Ovary (tissue), 9 donors: ENCODE data around the gene SHTN1. TPM values are rescaled to one million over a fixed set of nuclear protein-coding genes. Genes with fewer than 3 reads are reported as not detected.

Experiments used
- DNase-seq, 5 donors: peaks; one replicate each; pipeline ENCODE4 v3.0.0-alpha.2; 2019 to 2020
- H3K27ac ChIP-seq, 2 donors: fragments of 200-600 bp; one replicate each; pipeline versions ENCODE4 v1.5.1 to v1.8.0; 2019 to 2022
- H3K27me3 ChIP-seq: fragments of 200-600 bp; one replicate; pipeline ENCODE4 v1.8.0; 2022
- H3K36me3 ChIP-seq: fragments of 200-600 bp; sonication (generic); one replicate; pipeline ENCODE4 v1.5.1; 2019
- H3K4me1 ChIP-seq: one replicate; pipeline ENCODE4 v1.8.1; 2013; ENCODE audit warnings: mild to moderate bottlenecking, moderate library complexity; ENCODE audit not compliant: insufficient read depth
- H3K4me3 ChIP-seq: fragments of 200-600 bp; sonication (generic); one replicate; pipeline ENCODE4 v1.5.1; 2017
- H3K9me3 ChIP-seq, 2 donors: fragments of 200-600 bp in 1 of 2; sonication (generic) in 1 of 2; one replicate each; pipeline versions ENCODE4 v1.5.1 to v1.8.1; 2013 to 2019; ENCODE audit warnings: mild to moderate bottlenecking in 1 of 2, moderate library complexity in 1 of 2
- CTCF ChIP-seq, 3 donors: fragments of 450-650 bp in 2 of 3; fragments of 200-600 bp in 1 of 3; IDR thresholded peaks; one replicate each; pipeline versions ENCODE4 v1.5.1 to v1.8.0; 2016 to 2022; ENCODE audit warnings: antibody characterized with exemption in 3 of 3, mild to moderate bottlenecking in 1 of 3
- EP300 ChIP-seq: sonication (generic); formaldehyde crosslinking; IDR thresholded peaks from one replicate; pipeline ENCODE4 v1.6.1; 2017; ENCODE audit warnings: antibody characterized with exemption
- POLR2A ChIP-seq: fragments of 450-650 bp; IDR thresholded peaks from one replicate; pipeline ENCODE4 v1.6.1; 2017; ENCODE audit warnings: antibody characterized with exemption, mild to moderate bottlenecking, moderate library complexity
- WGBS, 3 donors: extraction: QIAGEN DNeasy Blood & Tissue Kit in 1 of 3; methylation state at CpG; one replicate each; pipeline versions ENCODE4 v1.1.5 to v1.1.7; 2013 to 2017; 5-methylcytosine and 5-hydroxymethylcytosine counted together
- intact Hi-C, 4 donors: fragments of 100-400 bp; cut with DNase I; formaldehyde crosslinking; loops; one replicate each; pipeline versions ENCODE4 v1.11.0 to v1.15.1; 2022 to 2023
- polyA plus RNA-seq, 2 donors: library from polyadenylated mRNA; stranded (reverse); fragments of 200-250 nt in 1 of 2; fragments of 350-450 nt in 1 of 2; fragmentation: Illumina TruSeq in 1 of 2; extraction: RNeasy Lipid Tissue Mini Kit (QIAGEN cat#74804) in 1 of 2; gene quantifications; one replicate each; pipeline ENCODE4 v1.2.3, GENCODE V29; 2013 to 2014
- total RNA-seq, 7 donors: library from RNA; depleted of rRNA in 2 of 7; stranded (reverse); fragments of >200 nt in 2 of 7; fragmentation: NEBNext Ultra II Directional in 3 of 7; extraction: Animal tissue kit (Norgen Biotek cat#: 25700) in 3 of 7; gene quantifications; one replicate each; pipeline versions ENCODE4 v1.1.0 to v1.2.4, GENCODE V29; 2016 to 2023
- donor health status: DM: no; HTN: no; CAD: no; lungs with moderate emphysema.
- donor health status: DM: no; HTN: no; CAD: no.
- donor health status: Bipolar disorder and iron deficiency.
- donor health status: DM: yes; HTN: yes; CAD: no.
- donor health status: DM: no; HTN: no; CAD: no.
- donor health status: DM: yes; HTN: yes; CAD: no.

Gene SHTN1
- total and polyA plus RNA-seq, 9 donors = 4.7 to 22.1 (median 16.3) TPM

GRCh38 chr10:116992183-116992582, 12.8 kb downstream of the SHTN1 start:
- H3K4me3 ChIP-seq = no peak overlapping the region
- H3K36me3 ChIP-seq = no peaks in the 10 kb centered on the region
- no peak for DNase-seq
- TF ChIP-seq EP300 (no peak), CTCF (IDR thresholded peaks at IDR 0.05) (no peak), POLR2A (no peak)
- intact Hi-C loops = no loop called here
- no peaks in the 10 kb centered on the region for H3K9me3 ChIP-seq
- WGBS, 3 donors = 25 to 61% (median 28%) methylated on average over 1 of the region's 1 CpG
- no peaks in the 10 kb centered on the region for H3K27me3 ChIP-seq
- no peaks in the 10 kb centered on the region for H3K4me1 ChIP-seq
- no peak overlapping the region for H3K27ac ChIP-seq

- Histone ChIP-seq H3K9me3 (no peaks in the 10 kb centered on the region), H3K4me1 (no peaks in the 10 kb centered on the region), H3K27ac (no peak overlapping the region), H3K36me3 (no peaks in the 10 kb centered on the region), H3K27me3 (no peaks in the 10 kb centered on the region), H3K4me3 (no peak overlapping the region)
- TF ChIP-seq CTCF (IDR thresholded peaks at IDR 0.05) (no peak), POLR2A (no peak), EP300 (no peak)
- 86 to 91% (median 87%) methylated on average over 3 of the region's 3 CpGs for WGBS, 3 donors
- intact Hi-C loops = no loop called here
- no peak for DNase-seq
Measured at GRCh38 chr10:116990276-116990800, 14.6 kb downstream of the SHTN1 start.

- Histone ChIP-seq H3K4me1 (no peaks in the 10 kb centered on the region), H3K27me3 (no peaks in the 10 kb centered on the region), H3K36me3 (no peaks in the 10 kb centered on the region), H3K4me3 (no peak overlapping the region), H3K27ac (no peak overlapping the region), H3K9me3 (no peaks in the 10 kb centered on the region)
- TF ChIP-seq POLR2A (no peak), CTCF (IDR thresholded peaks at IDR 0.05) (no peak), EP300 (no peak)
- no peak for DNase-seq
- intact Hi-C loops = no loop called here
- WGBS, 3 donors = 80 to 83% (median 81%) methylated on average over 4 of the region's 4 CpGs
Measured at GRCh38 chr10:116989439-116989838, 15.5 kb downstream of the SHTN1 start.

- Histone ChIP-seq H3K9me3 (no peaks in the 10 kb centered on the region), H3K4me1 (no peaks in the 10 kb centered on the region), H3K27ac (no peak overlapping the region), H3K36me3 (no peaks in the 10 kb centered on the region), H3K4me3 (no peak overlapping the region), H3K27me3 (no peaks in the 10 kb centered on the region)
- TF ChIP-seq EP300 (no peak), CTCF (IDR thresholded peaks at IDR 0.05) (no peak), POLR2A (no peak)
- no peak for DNase-seq
- intact Hi-C loops = no loop called here
Measured at GRCh38 chr10:116988311-116988710, 16.7 kb downstream of the SHTN1 start.
